Neural crest cell (in vitro differentiated cells): ENCODE results near the gene DLL3. TPM values are rescaled to one million over a fixed set of nuclear protein-coding genes. Genes with fewer than 3 reads are reported as not detected.

Experiments used
- DNase-seq: peaks from one replicate; pipeline ENCODE4 v3.0.0; 2021; ENCODE audit warnings: low read depth, mixed read lengths, low spot score
- H3K27ac Mint-ChIP-seq: one replicate; pipeline ENCODE4 v1.8.0; 2021; ENCODE audit warnings: mild to moderate bottlenecking, mixed read lengths; ENCODE audit not compliant: unreplicated experiment
- H3K27me3 Mint-ChIP-seq: 2 replicates; pipeline ENCODE4 v1.8.0; 2021; ENCODE audit warnings: low read depth, mild to moderate bottlenecking, mixed read lengths
- H3K36me3 Mint-ChIP-seq: 2 replicates; pipeline ENCODE4 v1.8.0; 2021; ENCODE audit warnings: low read depth, mild to moderate bottlenecking, mixed read lengths
- H3K4me1 Mint-ChIP-seq: 2 replicates; pipeline ENCODE4 v1.8.0; 2021; ENCODE audit warnings: mixed read lengths
- H3K4me3 Mint-ChIP-seq: one replicate; pipeline ENCODE4 v1.8.0; 2021; ENCODE audit warnings: mild to moderate bottlenecking, mixed read lengths
- H3K9me3 Mint-ChIP-seq: 2 replicates; pipeline ENCODE4 v1.8.0; 2021; ENCODE audit warnings: mixed read lengths
- CTCF ChIP-seq: fragments of 200-600 bp; sonication (generic); conservative IDR thresholded peaks from 2 replicates; pipeline ENCODE4 v1.5.0; 2021; ENCODE audit warnings: antibody characterized with exemption, mild to moderate bottlenecking
- total RNA-seq: library from RNA; stranded (reverse); gene quantifications from 2 replicates; pipeline ENCODE4 v1.2.1, GENCODE V29; 2021

Gene DLL3
- total RNA-seq, 1 donor from 2014 or later = 22.3 TPM

- Mint-ChIP-seq H3K27ac (no peak overlapping the region), H3K27me3 (peaks cover 79% of the 10 kb centered on the region), H3K4me3 (peak overlapping the region; percentile 68), H3K4me1 (peaks cover 12% of the 10 kb centered on the region), H3K9me3 (peaks cover 6% of the 10 kb centered on the region), H3K36me3 (peaks cover 4% of the 10 kb centered on the region)
- no peak for DNase-seq
- no peak for TF ChIP-seq CTCF
These were observed 7.8 kb downstream of the DLL3 start for GRCh38 chr19:39506598-39506943.

- Mint-ChIP-seq H3K36me3 (peaks cover 4% of the 10 kb centered on the region), H3K27ac (no peak overlapping the region), H3K4me1 (peaks cover 12% of the 10 kb centered on the region), H3K27me3 (peaks cover 77% of the 10 kb centered on the region), H3K4me3 (peak overlapping the region; percentile 77), H3K9me3 (peaks cover 6% of the 10 kb centered on the region)
- TF ChIP-seq CTCF = no peak
- DNase-seq = peak; percentile 54
These were observed 8.4 kb downstream of the DLL3 start for GRCh38 chr19:39506944-39507714.

- H3K4me3 Mint-ChIP-seq = peak overlapping the region; percentile 77
- peaks cover 12% of the 10 kb centered on the region for H3K4me1 Mint-ChIP-seq
- peaks cover 6% of the 10 kb centered on the region for H3K9me3 Mint-ChIP-seq
- H3K27ac Mint-ChIP-seq = no peak overlapping the region
- H3K36me3 Mint-ChIP-seq = peaks cover 4% of the 10 kb centered on the region
- no peak for DNase-seq
- peaks cover 84% of the 10 kb centered on the region for H3K27me3 Mint-ChIP-seq
- TF ChIP-seq CTCF = no peak
These were observed 9.1 kb downstream of the DLL3 start for GRCh38 chr19:39507715-39508364.

- Mint-ChIP-seq H3K27ac (no peak overlapping the region), H3K4me3 (no peak overlapping the region), H3K36me3 (peaks cover 4% of the 10 kb centered on the region), H3K9me3 (peaks cover 6% of the 10 kb centered on the region), H3K27me3 (peaks cover 84% of the 10 kb centered on the region), H3K4me1 (peaks cover 12% of the 10 kb centered on the region)
- TF ChIP-seq CTCF = no peak
- no peak for DNase-seq
These were observed 9.9 kb downstream of the DLL3 start for GRCh38 chr19:39508629-39509028.

GRCh38 chr19:39509233-39509632 lies 10.5 kb downstream of the DLL3 start:
- TF ChIP-seq CTCF = no peak
- H3K27me3 Mint-ChIP-seq = peaks cover 84% of the 10 kb centered on the region
- peaks cover 6% of the 10 kb centered on the region for H3K9me3 Mint-ChIP-seq
- peaks cover 12% of the 10 kb centered on the region for H3K4me1 Mint-ChIP-seq
- no peak overlapping the region for H3K27ac Mint-ChIP-seq
- no peak for DNase-seq
- peaks cover 4% of the 10 kb centered on the region for H3K36me3 Mint-ChIP-seq
- no peak overlapping the region for H3K4me3 Mint-ChIP-seq
